ENCODE results near the gene HOXB9.

Gene HOXB9

GRCh38 chr17:48639136-48639535 lies 13.0 kb upstream of the HOXB9 start:
- DNase-seq (ENCODE audit: low read depth), result no peak

- no peak for DNase-seq (ENCODE audit: low read depth)
Observed at GRCh38 chr17:48637323-48638260, 11.4 kb upstream of the HOXB9 start.

GRCh38 chr17:48636177-48637018 lies 10.2 kb upstream of the HOXB9 start:
- peak; percentile 34 for DNase-seq (ENCODE audit: low read depth)

GRCh38 chr17:48634493-48635208 lies 8.5 kb upstream of the HOXB9 start:
- DNase-seq (ENCODE audit: low read depth), result no peak

GRCh38 chr17:48633266-48633677 lies 7.1 kb upstream of the HOXB9 start:
- DNase-seq (ENCODE audit: low read depth), result no peak

- DNase-seq (ENCODE audit: low read depth), result no peak
Observed at GRCh38 chr17:48632579-48633265, 6.6 kb upstream of the HOXB9 start.

- DNase-seq (ENCODE audit: low read depth), result no peak
Observed at GRCh38 chr17:48631693-48632578, 5.8 kb upstream of the HOXB9 start.

GRCh38 chr17:48630925-48631692 lies 5.0 kb upstream of the HOXB9 start:
- no peak for DNase-seq (ENCODE audit: low read depth)

GRCh38 chr17:48630009-48630924 lies 4.1 kb upstream of the HOXB9 start:
- no peak for DNase-seq (ENCODE audit: low read depth)

GRCh38 chr17:48629411-48629759 lies 3.2 kb upstream of the HOXB9 start:
- no peak for DNase-seq (ENCODE audit: low read depth)

- no peak for DNase-seq (ENCODE audit: low read depth)
Observed at GRCh38 chr17:48628649-48629410, 2.7 kb upstream of the HOXB9 start.

- DNase-seq (ENCODE audit: low read depth), result no peak
Observed at GRCh38 chr17:48627623-48628521, 1.7 kb upstream of the HOXB9 start.

GRCh38 chr17:48627118-48627597 lies 1.0 kb upstream of the HOXB9 start:
- DNase-seq (ENCODE audit: low read depth), result no peak

- no peak for DNase-seq (ENCODE audit: low read depth)
Observed at GRCh38 chr17:48625495-48626244, 488 bp downstream of the HOXB9 start.

GRCh38 chr17:48624544-48625494 lies 1.3 kb downstream of the HOXB9 start:
- no peak for DNase-seq (ENCODE audit: low read depth)
